HEK293T (cell line): ENCODE measurements around the gene ULBP1.
"Not testable (repeated sequence)": the region's sequence is repeated elsewhere in the genome, so short reads cannot be mapped to it uniquely, and the experiment has no call there.

Experiments
- CTCF ChIA-PET: fragments of 350-600 bp; formaldehyde crosslinking; extraction: SDS; loops from one replicate; lab custom pipeline; 2021; ENCODE audit warnings: antibody characterized with exemption, inconsistent platforms; lab: Yijun Ruan, JAX
- POLR2A ChIA-PET: fragments of 350-600 bp; formaldehyde crosslinking; extraction: SDS; loops from one replicate; lab custom pipeline; 2020; ENCODE audit warnings: antibody characterized with exemption, inconsistent platforms; lab: Yijun Ruan, JAX
- DNase-seq: peaks from one replicate; pipeline ENCODE4 v3.0.0; 2012; ENCODE audit warnings: mixed read lengths; ENCODE audit errors: extremely low spot score
- ARNT ChIP-seq: fragments of 450-650 bp; IDR thresholded peaks from 2 replicates; pipeline ENCODE4 v1.6.1; 2017; ENCODE audit warnings: mild to moderate bottlenecking
- BHLHE40 ChIP-seq: fragments of 450-650 bp; IDR thresholded peaks from 2 replicates; pipeline ENCODE4 v1.6.1; 2016; ENCODE audit warnings: mild to moderate bottlenecking, moderate library complexity, borderline replicate concordance
- CTBP1 ChIP-seq: fragments of 450-650 bp; IDR thresholded peaks from 2 replicates; pipeline ENCODE4 v1.6.1; 2016; ENCODE audit warnings: borderline replicate concordance
- ELF4 ChIP-seq: fragments of 450-650 bp; IDR thresholded peaks from 2 replicates; pipeline ENCODE4 v1.6.1; 2017; ENCODE audit warnings: antibody characterized with exemption
- FOXA1 ChIP-seq: fragments of 450-650 bp; IDR thresholded peaks from 2 replicates; pipeline ENCODE4 v1.6.1; 2016; ENCODE audit warnings: mild to moderate bottlenecking
- FOXK2 ChIP-seq: fragments of 450-650 bp; IDR thresholded peaks from 2 replicates; pipeline ENCODE4 v1.6.1; 2016; ENCODE audit warnings: mild to moderate bottlenecking
- FOXM1 ChIP-seq: fragments of 450-650 bp; IDR thresholded peaks from 2 replicates; pipeline ENCODE4 v1.6.1; 2017; ENCODE audit warnings: mild to moderate bottlenecking, borderline replicate concordance
- HDGF ChIP-seq: fragments of 450-650 bp; IDR thresholded peaks from 2 replicates; pipeline ENCODE4 v1.6.1; 2017; ENCODE audit warnings: antibody characterized with exemption, borderline replicate concordance
- L3MBTL2 ChIP-seq: fragments of 450-650 bp; conservative IDR thresholded peaks from 2 replicates; pipeline ENCODE4 v1.6.1; 2016; ENCODE audit warnings: mild to moderate bottlenecking
- LEF1 ChIP-seq: fragments of 450-650 bp; IDR thresholded peaks from 2 replicates; pipeline ENCODE4 v1.6.1; 2017; ENCODE audit warnings: mild to moderate bottlenecking, borderline replicate concordance
- NFRKB ChIP-seq: fragments of 450-650 bp; IDR thresholded peaks from 2 replicates; pipeline ENCODE4 v1.6.1; 2016; ENCODE audit warnings: mild to moderate bottlenecking, moderate library complexity
- SP1 ChIP-seq: fragments of 450-650 bp; IDR thresholded peaks from 2 replicates; pipeline ENCODE4 v1.6.1; 2017
- SUZ12 ChIP-seq: fragments of 450-650 bp; IDR thresholded peaks from 2 replicates; pipeline ENCODE4 v1.6.1; 2016; ENCODE audit warnings: mild to moderate bottlenecking
- TARDBP ChIP-seq: fragments of 450-650 bp; IDR thresholded peaks from 2 replicates; pipeline ENCODE4 v1.6.1; 2016
- ZNF384 ChIP-seq: fragments of 450-650 bp; IDR thresholded peaks from 2 replicates; pipeline ENCODE4 v1.6.1; 2016
- TF ChIP-seq, protein P1 (sequence below): fragments of 450-650 bp; IDR thresholded peaks from 2 replicates; pipeline ENCODE4 v1.6.1; 2016

ULBP1 gene

DNA sequence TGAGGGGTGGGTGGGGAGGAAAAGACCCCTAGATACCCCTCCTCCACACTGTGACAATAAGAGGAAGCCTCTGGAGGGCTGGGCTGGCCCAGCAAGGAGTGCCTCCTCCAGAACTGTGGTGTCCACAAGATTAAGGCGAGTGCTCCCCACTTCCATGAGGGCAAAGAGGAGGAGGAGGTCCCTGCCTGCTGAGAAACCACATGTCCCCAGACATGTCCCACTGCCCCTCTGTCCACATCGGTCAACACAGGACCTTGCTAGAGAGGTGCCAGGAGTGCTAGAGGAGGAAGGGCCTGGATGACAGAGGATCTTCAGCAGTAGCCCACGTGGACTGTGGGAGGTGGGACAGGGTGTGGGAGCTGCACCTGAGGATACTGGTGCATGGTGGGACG is 43.9 kb upstream of the ULBP1 start:
- POLR2A ChIA-PET: no interaction called here
- no peak for DNase-seq
- no peak for TF ChIP-seq HDGF
- TF ChIP-seq LEF1: no peak
- TF ChIP-seq FOXK2: no peak
- TF ChIP-seq ZNF384: no peak
- no peak for TF ChIP-seq FOXM1
- TF ChIP-seq CTBP1: no peak
- no peak for TF ChIP-seq NFRKB
- TF ChIP-seq L3MBTL2: no peak
- no peak for TF ChIP-seq SUZ12
- no peak for TF ChIP-seq BHLHE40
- TF ChIP-seq SP1: no peak
- TF ChIP-seq TARDBP: no peak
- TF ChIP-seq ELF4: no peak
- TF ChIP-seq, protein P1, sequence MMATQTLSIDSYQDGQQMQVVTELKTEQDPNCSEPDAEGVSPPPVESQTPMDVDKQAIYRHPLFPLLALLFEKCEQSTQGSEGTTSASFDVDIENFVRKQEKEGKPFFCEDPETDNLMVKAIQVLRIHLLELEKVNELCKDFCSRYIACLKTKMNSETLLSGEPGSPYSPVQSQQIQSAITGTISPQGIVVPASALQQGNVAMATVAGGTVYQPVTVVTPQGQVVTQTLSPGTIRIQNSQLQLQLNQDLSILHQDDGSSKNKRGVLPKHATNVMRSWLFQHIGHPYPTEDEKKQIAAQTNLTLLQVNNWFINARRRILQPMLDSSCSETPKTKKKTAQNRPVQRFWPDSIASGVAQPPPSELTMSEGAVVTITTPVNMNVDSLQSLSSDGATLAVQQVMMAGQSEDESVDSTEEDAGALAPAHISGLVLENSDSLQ: no peak
- TF ChIP-seq ARNT: no peak
- CTCF ChIA-PET: no interaction called here

DNA sequence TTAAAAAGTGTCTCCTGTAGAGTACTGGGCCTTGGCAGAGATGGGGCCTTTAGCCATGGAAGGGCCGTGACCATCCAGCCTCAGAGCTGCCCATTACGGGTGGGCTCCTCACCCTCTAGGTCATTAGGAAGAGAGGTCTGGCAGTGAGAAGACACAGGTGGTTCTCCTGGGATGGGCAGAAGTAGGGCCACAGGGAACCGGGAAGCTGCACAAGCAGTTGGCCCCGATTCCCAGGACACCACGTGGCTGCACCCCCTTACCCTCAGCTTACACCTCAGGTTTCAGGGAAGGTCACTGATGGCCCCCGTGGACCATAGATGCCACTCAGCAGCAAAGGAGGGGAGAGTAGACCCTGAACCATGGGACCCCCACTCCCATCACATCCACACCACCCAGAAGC is 42.4 kb upstream of the ULBP1 start:
- CTCF ChIA-PET: no interaction called here
- TF ChIP-seq FOXM1 (no peak), LEF1 (no peak), BHLHE40 (no peak), ELF4 (no peak), SP1 (no peak), HDGF (no peak), TARDBP (no peak), SUZ12 (no peak), FOXA1 (no peak)
- TF ChIP-seq, protein P1: no peak
- DNase-seq: no peak
- POLR2A ChIA-PET: no interaction called here

DNA sequence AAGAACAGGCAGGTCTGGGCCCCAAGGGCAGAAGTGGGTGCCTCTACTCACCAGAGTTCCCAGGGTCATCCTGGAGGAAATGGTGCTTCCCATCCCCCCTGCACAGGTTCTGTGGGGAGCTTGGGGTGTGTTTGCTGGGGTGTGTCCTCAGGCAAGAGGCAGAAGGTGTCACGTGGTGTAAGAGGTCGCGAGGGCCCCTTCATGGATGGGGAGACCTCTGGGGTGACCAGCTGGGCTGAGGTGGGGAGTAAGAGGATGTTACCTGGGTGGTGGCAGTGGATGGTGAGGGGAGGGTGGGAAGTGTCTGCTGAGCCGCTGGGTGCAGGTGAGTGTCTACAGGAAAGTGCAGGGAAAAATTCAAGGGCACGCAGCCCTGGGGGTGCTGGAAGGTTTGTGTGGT is 41.7 kb upstream of the ULBP1 start:
- POLR2A ChIA-PET, DNase-seq: not testable (repeated sequence)
- CTCF ChIA-PET: interaction anchor here (0.7 to 1.0 kb wide), 3 partner anchors 16 to 83 kb away, joined by 3 to 5 read pairs (median 4); no protein-coding TSS in a partner anchor

DNA sequence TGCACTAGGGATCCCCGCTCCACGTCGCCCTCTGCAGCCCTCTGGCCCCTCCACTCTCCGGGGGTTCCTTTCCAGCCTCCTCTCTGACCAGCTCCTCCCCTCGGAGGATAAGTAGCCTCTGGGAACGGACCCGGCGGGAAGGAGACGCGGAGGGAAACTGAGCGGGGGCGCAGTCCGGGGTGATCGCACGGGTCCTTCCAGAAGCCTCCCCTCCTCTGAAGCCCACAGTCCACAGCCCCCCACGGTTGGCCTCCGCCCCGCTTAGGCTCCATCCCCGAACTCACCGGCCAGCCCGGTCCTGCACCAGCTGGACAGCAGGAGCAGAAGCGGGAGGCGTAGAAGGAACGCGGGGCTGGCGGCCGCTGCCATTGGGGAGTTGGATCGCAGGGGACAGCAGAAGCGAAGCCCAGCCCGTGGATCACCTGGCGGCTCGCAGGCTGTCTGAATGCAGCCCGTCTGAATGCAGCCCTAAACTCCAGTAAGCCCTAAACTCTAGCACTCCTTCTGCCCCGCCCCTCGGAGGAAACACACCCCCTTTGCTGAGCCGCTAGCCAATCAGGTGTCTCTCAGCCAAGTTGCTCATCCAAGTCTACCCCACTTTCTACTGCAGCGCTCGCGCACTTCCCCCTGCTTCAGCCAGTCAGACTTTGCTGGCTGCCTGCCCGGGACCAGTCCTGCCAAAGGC is 41.0 kb upstream of the ULBP1 start, which contains the start of gene RAET1G:
Gene RAET1G (minus strand): TSS at position 480 of the 685 bp plus-strand sequence. CDS start 111 bp downstream, at position 369.
- CTCF ChIA-PET: interaction anchor here (0.7 to 1.9 kb wide), 4 partner anchors 17 to 84 kb away, joined by 3 to 7 read pairs (median 4); no protein-coding TSS in a partner anchor
- DNase-seq: peak; percentile 94
- TF ChIP-seq ARNT (no peak), FOXK2 (no peak), TARDBP (no peak), LEF1 (no peak), FOXA1 (no peak), FOXM1 (no peak), ELF4 (no peak), HDGF (no peak), CTBP1 (no peak), SUZ12 (no peak), ZNF384 (no peak), NFRKB (no peak), BHLHE40 (no peak), SP1 (no peak), L3MBTL2 (no peak)
- TF ChIP-seq, protein P1: no peak
- POLR2A ChIA-PET: no interaction called here

DNA sequence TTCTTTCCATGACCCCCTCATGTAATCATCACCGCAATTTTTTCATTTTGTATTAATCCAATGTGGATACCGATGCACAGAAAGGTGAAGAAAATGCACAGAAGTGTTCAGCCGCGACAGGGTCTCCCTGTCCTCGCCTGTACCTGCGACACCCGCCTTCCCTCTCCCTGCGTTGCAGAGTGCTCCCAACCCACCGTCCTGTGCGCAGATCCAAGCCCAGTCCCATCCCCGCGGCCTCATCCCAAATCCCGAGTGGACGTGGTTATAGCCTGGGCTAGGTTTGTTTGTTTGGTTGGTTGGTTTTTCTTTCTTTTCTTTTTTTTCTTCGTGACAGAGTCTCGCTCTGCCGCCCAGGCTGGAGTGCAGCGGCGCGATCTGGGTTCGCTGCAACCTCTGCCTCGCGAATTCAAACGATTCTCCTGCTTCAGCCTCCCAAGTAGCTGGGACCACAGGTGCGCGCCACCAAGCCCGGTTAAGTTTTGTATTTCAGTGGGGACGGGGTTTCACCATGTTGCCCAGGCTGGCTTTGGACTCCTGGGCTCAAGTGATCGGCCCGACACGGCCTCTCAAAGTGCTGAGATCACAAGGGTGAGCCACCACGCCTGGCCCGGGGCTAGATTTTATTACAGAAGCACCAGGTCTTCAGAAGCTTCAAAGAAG is 40.3 kb upstream of the ULBP1 start:
- TF ChIP-seq HDGF: no peak
- peak; percentile 26; the same call in 1 of the 2 replicates for TF ChIP-seq L3MBTL2
- ChIA-PET CTCF (interaction anchor here (1.3 to 1.9 kb wide), 2 partner anchors 25 to 83 kb away, joined by 4 to 7 read pairs; no protein-coding TSS in a partner anchor), POLR2A (no interaction called here)

DNA sequence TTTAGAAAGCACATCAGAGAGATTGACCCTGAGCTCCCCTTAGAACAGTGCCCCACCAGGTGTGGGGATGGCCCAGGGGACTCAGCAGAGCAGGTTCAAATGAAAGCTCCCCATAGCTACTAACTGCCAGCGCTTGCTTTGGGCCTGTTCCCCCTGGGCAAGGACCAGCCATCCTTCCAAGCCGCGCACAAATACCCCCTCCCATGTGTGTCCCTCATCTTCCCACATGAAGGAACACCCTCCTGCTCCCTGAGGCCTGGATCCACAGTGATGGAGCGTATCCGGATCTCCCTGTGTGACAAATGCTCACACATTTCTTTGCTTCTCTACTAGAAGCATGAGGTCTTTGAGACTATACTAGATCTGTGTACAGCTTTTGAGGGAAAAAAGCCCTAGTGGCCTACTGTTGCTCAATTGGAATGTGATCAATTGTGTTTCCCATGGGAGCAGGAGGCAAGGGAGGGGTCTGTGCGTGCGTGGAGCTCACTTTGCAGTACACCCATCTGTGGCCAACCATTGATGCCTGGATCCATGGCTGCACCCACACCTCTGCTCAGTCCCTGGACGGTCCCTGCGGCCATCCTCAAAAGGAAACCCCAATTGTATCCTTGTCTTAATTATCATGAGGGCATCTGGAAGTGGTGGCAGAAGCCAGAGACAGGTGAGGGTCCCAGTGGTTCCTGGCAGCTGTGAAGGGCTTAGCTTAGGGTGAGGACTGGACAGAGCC is 39.4 kb upstream of the ULBP1 start:
- POLR2A ChIA-PET: interaction anchor here (0.8 kb wide), 1 partner anchor 178 kb away, joined by 3 read pairs; the partner anchor contains the start of gene NUP43
- CTCF ChIA-PET: interaction anchor here (1.3 to 1.9 kb wide), 3 partner anchors 26 to 88 kb away, joined by 4 to 7 read pairs (median 6); no protein-coding TSS in a partner anchor
- no peak for DNase-seq
- TF ChIP-seq FOXA1: no peak
- no peak for TF ChIP-seq FOXK2
- no peak for TF ChIP-seq SP1
- TF ChIP-seq BHLHE40: no peak
- no peak for TF ChIP-seq ZNF384
- TF ChIP-seq HDGF: no peak
- TF ChIP-seq CTBP1: no peak
- no peak for TF ChIP-seq SUZ12
- no peak for TF ChIP-seq LEF1
- TF ChIP-seq TARDBP: no peak
- TF ChIP-seq, protein P1: no peak
- no peak for TF ChIP-seq L3MBTL2
- no peak for TF ChIP-seq NFRKB
- TF ChIP-seq ELF4: no peak
- TF ChIP-seq ARNT: no peak
- no peak for TF ChIP-seq FOXM1

More for the DNA sequence above, 40.3 kb upstream of the ULBP1 start:
- DNase-seq: no peak
